Uterus (tissue), 4 donors: Measurements from ENCODE around the gene C1orf21. TPM values are rescaled to one million over a fixed set of nuclear protein-coding genes. Genes with fewer than 3 reads are reported as not detected.

Experiments used
- DNase-seq, 2 donors: peaks; one replicate each; pipeline ENCODE4 v3.0.0-alpha.2; 2019 to 2020
- H3K27ac ChIP-seq, 2 donors: fragments of 200-600 bp; sonication (generic); 1 replicate in 1 of 2; 2 replicates in 1 of 2; pipeline ENCODE4 v1.5.1; 2016 to 2018
- H3K27me3 ChIP-seq, 2 donors: fragments of 200-600 bp; sonication (generic); one replicate each; pipeline ENCODE4 v1.5.1; 2018 to 2019; ENCODE audit warnings: control low read depth in 1 of 2
- H3K36me3 ChIP-seq, 2 donors: fragments of 200-600 bp; sonication (generic); one replicate each; pipeline ENCODE4 v1.5.1; 2019; ENCODE audit warnings: control low read depth in 1 of 2
- H3K4me1 ChIP-seq, 2 donors: fragments of 200-600 bp; sonication (generic); one replicate each; pipeline ENCODE4 v1.5.1; 2018 to 2019; ENCODE audit warnings: control low read depth in 1 of 2
- H3K4me3 ChIP-seq, 2 donors: fragments of 200-600 bp; sonication (generic); 1 replicate in 1 of 2; 2 replicates in 1 of 2; pipeline ENCODE4 v1.5.1; 2018 to 2019; ENCODE audit warnings: mild to moderate bottlenecking in 1 of 2
- H3K9me3 ChIP-seq, 2 donors: fragments of 200-600 bp; sonication (generic); one replicate each; pipeline ENCODE4 v1.5.1; 2019; ENCODE audit warnings: control low read depth in 1 of 2
- CTCF ChIP-seq, 4 experiments: fragments of 200-600 bp in 2 of 4; fragments of 450-650 bp in 2 of 4; sonication (generic) in 2 of 4; IDR thresholded peaks; one replicate each; pipeline ENCODE4 v1.5.1; 2016 to 2019; ENCODE audit warnings: antibody characterized with exemption in 4 of 4, mild to moderate bottlenecking in 2 of 4, moderate library complexity in 1 of 4
- POLR2A ChIP-seq, 2 donors: fragments of 450-650 bp; IDR thresholded peaks; one replicate each; pipeline ENCODE4 v1.6.1; 2016; ENCODE audit warnings: antibody characterized with exemption in 2 of 2, mild to moderate bottlenecking in 1 of 2, moderate library complexity in 1 of 2
- intact Hi-C: fragments of 100-400 bp; cut with DNase I; formaldehyde crosslinking; loops from one replicate; pipeline ENCODE4 v1.15.1; 2023; ENCODE audit warnings: low total_unique reads
- total RNA-seq, 4 donors: library from RNA; depleted of rRNA in 3 of 4; stranded (reverse); fragments of >200 nt in 3 of 4; gene quantifications; one replicate each; pipeline versions ENCODE4 v1.1.0 to v1.2.4, GENCODE V29; 2014 to 2023
- donor health status: DM: yes; HTN: yes; CAD: no.

C1orf21 gene
- total RNA-seq, 4 donors from 2014 or later: 15.0 to 71.0 (median 44.5) TPM

GRCh38 chr1:184509105-184509504 is 122.3 kb downstream of the C1orf21 start:
- H3K4me1 ChIP-seq: peaks cover 0 to 4% of the 10 kb centered on the region in 2 donors
- H3K27ac ChIP-seq: peak overlapping the region in 1 of 2 donors; percentile 25
- DNase-seq: no peak
- no peaks in the 10 kb centered on the region for H3K9me3 ChIP-seq
- intact Hi-C loops: no loop called here
- TF ChIP-seq CTCF (IDR thresholded peaks at IDR 0.05): no peak
- no peak for TF ChIP-seq POLR2A (IDR thresholded peaks at IDR 0.05)
- no peaks in the 10 kb centered on the region for H3K36me3 ChIP-seq
- H3K4me3 ChIP-seq: no peak overlapping the region
- no peaks in the 10 kb centered on the region for H3K27me3 ChIP-seq

- Histone ChIP-seq H3K4me3 (no peak overlapping the region), H3K27ac (no peak overlapping the region), H3K4me1 (peaks cover 0 to 4% of the 10 kb centered on the region in 2 donors), H3K9me3 (no peaks in the 10 kb centered on the region), H3K27me3 (no peaks in the 10 kb centered on the region), H3K36me3 (no peaks in the 10 kb centered on the region)
- TF ChIP-seq CTCF (IDR thresholded peaks at IDR 0.05) (no peak), POLR2A (IDR thresholded peaks at IDR 0.05) (no peak)
- DNase-seq: no peak
- intact Hi-C loops: no loop called here
Measured at GRCh38 chr1:184510110-184510509, 123.3 kb downstream of the C1orf21 start.

GRCh38 chr1:184512724-184513123 is 125.9 kb downstream of the C1orf21 start:
- Histone ChIP-seq H3K4me3 (no peak overlapping the region), H3K27ac (no peak overlapping the region), H3K36me3 (no peaks in the 10 kb centered on the region), H3K4me1 (peaks cover 0 to 4% of the 10 kb centered on the region in 2 donors), H3K9me3 (no peaks in the 10 kb centered on the region), H3K27me3 (no peaks in the 10 kb centered on the region)
- intact Hi-C loops: no loop called here
- no peak for TF ChIP-seq CTCF (IDR thresholded peaks at IDR 0.05)
- TF ChIP-seq POLR2A (IDR thresholded peaks at IDR 0.05): no peak
- DNase-seq: no peak

- Histone ChIP-seq H3K27me3 (no peaks in the 10 kb centered on the region), H3K4me1 (peaks cover 0 to 8% of the 10 kb centered on the region in 2 donors), H3K36me3 (no peaks in the 10 kb centered on the region), H3K9me3 (no peaks in the 10 kb centered on the region), H3K4me3 (no peak overlapping the region), H3K27ac (no peak overlapping the region)
- DNase-seq: no peak
- intact Hi-C loops: no loop called here
- TF ChIP-seq POLR2A (IDR thresholded peaks at IDR 0.05): no peak
- no peak for TF ChIP-seq CTCF (IDR thresholded peaks at IDR 0.05)
Measured at GRCh38 chr1:184513421-184513820, 126.6 kb downstream of the C1orf21 start.

- H3K4me1 ChIP-seq: peaks cover 0 to 12% of the 10 kb centered on the region in 2 donors
- no peaks in the 10 kb centered on the region for H3K27me3 ChIP-seq
- no peaks in the 10 kb centered on the region for H3K9me3 ChIP-seq
- no peaks in the 10 kb centered on the region for H3K36me3 ChIP-seq
- TF ChIP-seq CTCF (IDR thresholded peaks at IDR 0.05) (no peak), POLR2A (IDR thresholded peaks at IDR 0.05) (no peak)
- peak; percentile 38 for DNase-seq
- intact Hi-C loops: no loop called here
- H3K4me3 ChIP-seq: no peak overlapping the region
- H3K27ac ChIP-seq: no peak overlapping the region
Measured at GRCh38 chr1:184513966-184514365, 127.1 kb downstream of the C1orf21 start.
